ENCODE data around the gene MBIP.

Gene MBIP

GRCh38 chr14:36306836-36307235 lies 13.6 kb downstream of the MBIP start:
- ChIA-PET CTCF (interaction anchor here (0.7 kb wide), 1 partner anchor 75 kb away, joined by 3 read pairs; no protein-coding TSS in a partner anchor), POLR2A (no interaction called here)
- Histone ChIP-seq H3K27ac (ENCODE audit: extremely low read depth, low read depth, low read length) (no peak overlapping the region), H3K4me1 (ENCODE audit: control insufficient read depth, insufficient read depth, low read length) (no peaks in the 10 kb centered on the region), H3K9me3 (ENCODE audit: control insufficient read depth, insufficient read depth, low read depth, low read length) (no peaks in the 10 kb centered on the region), H3K4me3 (ENCODE audit: low read depth, low read length) (no peak overlapping the region), H3K36me3 (ENCODE audit: control insufficient read depth in 2 of 2, insufficient read depth in 1 of 2, low read length in 2 of 2) (peaks cover 71 to 82% of the 10 kb centered on the region in 2 experiments)
- TF ChIP-seq ZNF350 (tag by site-specific recombination; IDR thresholded peaks at IDR 0.05) (no peak), ZBTB10 (tag by site-specific recombination; IDR thresholded peaks at IDR 0.05) (no peak), ZNF530 (tag by site-specific recombination; IDR thresholded peaks at IDR 0.05; ENCODE audit: low read depth) (no peak), SCRT1 (tag by site-specific recombination; IDR thresholded peaks at IDR 0.05; ENCODE audit: borderline replicate concordance) (no peak), ZNF707 (tag by site-specific recombination; IDR thresholded peaks at IDR 0.05) (no peak), ZNF133 (tag by site-specific recombination; IDR thresholded peaks at IDR 0.05) (no peak), SETDB1 (IDR thresholded peaks at IDR 0.05; ENCODE audit: insufficient read length, low read length) (no peak), ZBTB1 (tag by site-specific recombination; IDR thresholded peaks at IDR 0.05) (no peak), PBX3 (CRISPR knock-in tag; IDR thresholded peaks at IDR 0.05) (no peak), ZNF513 (tag by site-specific recombination; IDR thresholded peaks at IDR 0.05) (no peak), ZNF658 (tag by site-specific recombination; IDR thresholded peaks at IDR 0.05) (no peak), ZBTB17 (tag by site-specific recombination; IDR thresholded peaks at IDR 0.05) (no peak), KLF16 (tag by site-specific recombination; IDR thresholded peaks at IDR 0.05) (no peak), ZNF391 (tag by site-specific recombination; IDR thresholded peaks at IDR 0.05; ENCODE audit: borderline replicate concordance, low read depth) (no peak), IKZF3 (tag by site-specific recombination; IDR thresholded peaks at IDR 0.05) (no peak), ZNF202 (tag by site-specific recombination; IDR thresholded peaks at IDR 0.05; ENCODE audit: borderline replicate concordance) (no peak), ZNF544 (tag by site-specific recombination; IDR thresholded peaks at IDR 0.05) (no peak)

GRCh38 chr14:36304895-36305294 lies 15.5 kb downstream of the MBIP start:
- ChIA-PET CTCF (no interaction called here), POLR2A (no interaction called here)
- H3K27ac ChIP-seq (ENCODE audit: extremely low read depth, low read depth, low read length): no peak overlapping the region
- H3K9me3 ChIP-seq (ENCODE audit: control insufficient read depth, insufficient read depth, low read depth, low read length): no peaks in the 10 kb centered on the region
- H3K36me3 ChIP-seq (ENCODE audit: control insufficient read depth in 2 of 2, insufficient read depth in 1 of 2, low read length in 2 of 2): peaks cover 58 to 77% of the 10 kb centered on the region in 2 experiments
- H3K4me1 ChIP-seq (ENCODE audit: control insufficient read depth, insufficient read depth, low read length): no peaks in the 10 kb centered on the region
- no peak overlapping the region for H3K4me3 ChIP-seq (ENCODE audit: low read depth, low read length)
- TF ChIP-seq ZNF645 (tag by site-specific recombination; IDR thresholded peaks at IDR 0.05): no peak
- no peak for TF ChIP-seq FEZF1 (tag by site-specific recombination; IDR thresholded peaks at IDR 0.05)
- TF ChIP-seq INSM2 (tag by site-specific recombination; IDR thresholded peaks at IDR 0.05): no peak
- TF ChIP-seq ZBTB8A (tag by site-specific recombination; IDR thresholded peaks at IDR 0.05): no peak
- no peak for TF ChIP-seq ZNF341 (tag by site-specific recombination; IDR thresholded peaks at IDR 0.05; ENCODE audit: low read depth)
- TF ChIP-seq ZNF555 (tag by site-specific recombination; conservative IDR thresholded peaks at IDR 0.05): no peak
- no peak for TF ChIP-seq ZFHX2 (tag by site-specific recombination; conservative IDR thresholded peaks at IDR 0.05)
- TF ChIP-seq ZNF548 (tag by site-specific recombination; IDR thresholded peaks at IDR 0.05): no peak
- TF ChIP-seq ZBTB10 (tag by site-specific recombination; IDR thresholded peaks at IDR 0.05): no peak
- no peak for TF ChIP-seq KLF7 (tag by site-specific recombination; IDR thresholded peaks at IDR 0.05; ENCODE audit: borderline replicate concordance)
